DMS 273 (cell line): ENCODE data around the gene RFX4.
"Not testable (repeated sequence)": the region's sequence is repeated elsewhere in the genome, so short reads cannot be mapped to it uniquely, and the experiment has no call there.

Source experiments
- DNase-seq: peaks from one replicate; lab custom pipeline; 2025; ENCODE audit not compliant: unreplicated experiment; lab: John Stamatoyannopoulos, UW

Gene RFX4

GRCh38 chr12:106590601-106591000, 7.8 kb downstream of the RFX4 start:
- no peak for DNase-seq

- no peak for DNase-seq
Observed at GRCh38 chr12:106594447-106594846, 11.6 kb downstream of the RFX4 start.

- no peak for DNase-seq
Observed at GRCh38 chr12:106595268-106595667, 12.5 kb downstream of the RFX4 start.

GRCh38 chr12:106598003-106598402, 15.2 kb downstream of the RFX4 start:
- DNase-seq, result no peak

GRCh38 chr12:106599302-106599701, 16.5 kb downstream of the RFX4 start:
- DNase-seq, result no peak

- no peak for DNase-seq
Observed at GRCh38 chr12:106600503-106600902, 17.7 kb downstream of the RFX4 start.

- DNase-seq, result peak; percentile 77
Observed at GRCh38 chr12:106601031-106601430, 18.2 kb downstream of the RFX4 start.

GRCh38 chr12:106601496-106601895, 18.7 kb downstream of the RFX4 start:
- DNase-seq, result peak; percentile 7

GRCh38 chr12:106602076-106602475, 19.3 kb downstream of the RFX4 start:
- peak; percentile 2 for DNase-seq

GRCh38 chr12:106605254-106605653, 22.4 kb downstream of the RFX4 start:
- DNase-seq, result no peak

- not testable (repeated sequence) for DNase-seq
Observed at GRCh38 chr12:106620588-106620987, 37.8 kb downstream of the RFX4 start.

GRCh38 chr12:106625976-106626375, 43.2 kb downstream of the RFX4 start:
- DNase-seq, result no peak

- no peak for DNase-seq
Observed at GRCh38 chr12:106629797-106630659, 47.2 kb downstream of the RFX4 start.

- DNase-seq, result no peak
Observed at GRCh38 chr12:106631150-106631549, 48.3 kb downstream of the RFX4 start.

GRCh38 chr12:106631797-106632196, 49.0 kb downstream of the RFX4 start:
- no peak for DNase-seq

GRCh38 chr12:106632797-106633450, 50.1 kb downstream of the RFX4 start:
- no peak for DNase-seq

GRCh38 chr12:106633451-106633823, 50.6 kb downstream of the RFX4 start:
- no peak for DNase-seq

- no peak for DNase-seq
Observed at GRCh38 chr12:106634206-106634605, 51.4 kb downstream of the RFX4 start.

GRCh38 chr12:106643000-106643399, 60.2 kb downstream of the RFX4 start:
- no peak for DNase-seq

- no peak for DNase-seq
Observed at GRCh38 chr12:106644335-106645073, 61.7 kb downstream of the RFX4 start.

- no peak for DNase-seq
Observed at GRCh38 chr12:106645074-106645421, 62.2 kb downstream of the RFX4 start.
